GM11168 (cell line): ENCODE results near the gene PRRG2.
"Not testable (repeated sequence)": the region's sequence is repeated elsewhere in the genome, so short reads cannot be mapped to it uniquely, and the experiment has no call there.

Source experiments
- in situ Hi-C: fragments of 300-500 bp; cut with MboI; formaldehyde crosslinking; loops from one replicate; pipeline ENCODE4 v1.12.0; 2022; ENCODE audit warnings: low sequenced_read_pairs; ENCODE audit not compliant: unreplicated experiment

Gene PRRG2

GRCh38 chr19:49599378-49600295, 18.5 kb downstream of the PRRG2 start:
- in situ Hi-C loops: no loop called here

GRCh38 chr19:49601482-49602038, 20.4 kb downstream of the PRRG2 start:
- in situ Hi-C loops: no loop called here

- in situ Hi-C loops: no loop called here
Measured at GRCh38 chr19:49602806-49603205, 21.7 kb downstream of the PRRG2 start.

- in situ Hi-C loops: no loop called here
Measured at GRCh38 chr19:49605605-49606004, 24.5 kb downstream of the PRRG2 start.

- in situ Hi-C loops: no loop called here
Measured at GRCh38 chr19:49609499-49610092, 28.5 kb downstream of the PRRG2 start.

GRCh38 chr19:49613374-49613773, 32.3 kb downstream of the PRRG2 start:
- in situ Hi-C loops: no loop called here

GRCh38 chr19:49614096-49614833, 33.1 kb downstream of the PRRG2 start:
- in situ Hi-C loops: no loop called here

- in situ Hi-C loops: no loop called here
Measured at GRCh38 chr19:49615861-49616260, 34.7 kb downstream of the PRRG2 start.

- in situ Hi-C loops: no loop called here
Measured at GRCh38 chr19:49616532-49616931, 35.4 kb downstream of the PRRG2 start.

- in situ Hi-C loops: no loop called here
Measured at GRCh38 chr19:49616945-49617344, 35.8 kb downstream of the PRRG2 start.

GRCh38 chr19:49617860-49618259, 36.7 kb downstream of the PRRG2 start:
- in situ Hi-C loops: not testable (repeated sequence)

GRCh38 chr19:49624967-49625910, 44.1 kb downstream of the PRRG2 start:
- in situ Hi-C loops: no loop called here

GRCh38 chr19:49626226-49626625, 45.1 kb downstream of the PRRG2 start:
- in situ Hi-C loops: no loop called here

GRCh38 chr19:49629659-49630058, 48.5 kb downstream of the PRRG2 start:
- in situ Hi-C loops: no loop called here

- in situ Hi-C loops: no loop called here
Measured at GRCh38 chr19:49631014-49631588, 50.0 kb downstream of the PRRG2 start.

- in situ Hi-C loops: no loop called here
Measured at GRCh38 chr19:49631610-49632192, 50.6 kb downstream of the PRRG2 start.

GRCh38 chr19:49632576-49632975, 51.5 kb downstream of the PRRG2 start:
- in situ Hi-C loops: no loop called here

- in situ Hi-C loops: not testable (repeated sequence)
Measured at GRCh38 chr19:49633273-49633672, 52.2 kb downstream of the PRRG2 start.
